SK-N-SH (cell line): ENCODE measurements around the gene LNPEP. TPM values are rescaled to one million over a fixed set of nuclear protein-coding genes. Genes with fewer than 3 reads are reported as not detected.

Source experiments
- CTCF ChIA-PET: fragments of 300-600, 350-600 bp; formaldehyde crosslinking; extraction: SDS; loops from one replicate; lab custom pipeline; 2021; lab: Yijun Ruan, JAX
- POLR2A ChIA-PET: fragments of 350-600 bp; sonication (Branson Sonifier 250); formaldehyde crosslinking; extraction: SDS; loops from one replicate; lab custom pipeline; 2020; ENCODE audit warnings: antibody characterized with exemption, inconsistent platforms; lab: Yijun Ruan, JAX
- DNase-seq: peaks from one replicate; pipeline ENCODE4 v3.0.0; 2012
- H2AFZ ChIP-seq: fragments of 200-600 bp; sonication (generic); 2 replicates; pipeline ENCODE4 v1.8.1; 2016; ENCODE audit warnings: antibody characterized with exemption, mild to moderate bottlenecking, low read depth
- H3F3A ChIP-seq: fragments of 200-600 bp; sonication (generic); replicated peaks from 2 replicates; pipeline ENCODE3; 2016; ENCODE audit warnings: antibody characterized with exemption, mild to moderate bottlenecking; ENCODE audit not compliant: insufficient read depth
- H3K27ac ChIP-seq, 2 experiments: fragments of 200-500 bp in 1 of 2; fragments of 200-600 bp in 1 of 2; sonication (Bioruptor generic) in 1 of 2; sonication (generic), shearing (Covaris generic) in 1 of 2; 2 replicates each; pipeline versions ENCODE4 v1.5.1 to v1.6.1; 2014 to 2016; ENCODE audit warnings: low read depth in 2 of 2, inconsistent platforms in 1 of 2, low read length in 1 of 2, mild to moderate bottlenecking in 1 of 2, mixed read lengths in 1 of 2
- H3K27me3 ChIP-seq: fragments of 200-600 bp; sonication (generic), shearing (Covaris generic); 2 replicates; pipeline ENCODE4 v1.6.1; 2016; ENCODE audit warnings: mixed run types; ENCODE audit not compliant: insufficient read depth
- H3K36me3 ChIP-seq, 2 experiments: fragments of 200-500 bp in 1 of 2; fragments of 200-600 bp in 1 of 2; sonication (Bioruptor generic) in 1 of 2; sonication (generic) in 1 of 2; replicated peaks in 1 of 2; 2 replicates each; pipeline versions ENCODE3 to v1.5.1; 2014 to 2016; ENCODE audit warnings: low read length in 1 of 2, mild to moderate bottlenecking in 1 of 2; ENCODE audit not compliant: insufficient read depth in 2 of 2, control insufficient read depth in 1 of 2
- H3K4me1 ChIP-seq, 2 experiments: fragments of 200-500 bp in 1 of 2; fragments of 200-600 bp in 1 of 2; sonication (Bioruptor generic) in 1 of 2; sonication (generic), shearing (Covaris generic) in 1 of 2; 2 replicates each; pipeline versions ENCODE4 v1.5.1 to v1.6.1; 2014 to 2016; ENCODE audit warnings: low read depth in 1 of 2, low read length in 1 of 2, mixed run types in 1 of 2; ENCODE audit not compliant: insufficient read depth in 2 of 2, control insufficient read depth in 1 of 2
- H3K4me2 ChIP-seq: fragments of 200-600 bp; sonication (generic), shearing (Covaris generic); 2 replicates; pipeline ENCODE4 v1.6.1; 2017; ENCODE audit warnings: mixed run types
- H3K4me3 ChIP-seq, 2 experiments: fragments of 200-500 bp in 1 of 2; fragments of 200-600 bp in 1 of 2; sonication (Bioruptor generic) in 1 of 2; sonication (generic), shearing (Covaris generic) in 1 of 2; 2 replicates each; pipeline versions ENCODE4 v1.5.1 to v1.8.1; 2014 to 2016; ENCODE audit warnings: low read depth in 2 of 2, inconsistent platforms in 1 of 2, low read length in 1 of 2, mild to moderate bottlenecking in 1 of 2, mixed read lengths in 1 of 2, moderate library complexity in 1 of 2
- H3K79me2 ChIP-seq: fragments of 200-600 bp; sonication (generic); 2 replicates; pipeline ENCODE4 v1.8.1; 2017; ENCODE audit warnings: mild to moderate bottlenecking; ENCODE audit not compliant: insufficient read depth
- H3K9ac ChIP-seq: fragments of 200-600 bp; sonication (generic); 2 replicates; pipeline ENCODE4 v1.6.1; 2017; ENCODE audit warnings: mixed run types
- H3K9me2 ChIP-seq: fragments of 200-600 bp; sonication (generic); 2 replicates; pipeline ENCODE4 v1.6.1; 2017; ENCODE audit warnings: mixed run types
- H3K9me3 ChIP-seq: fragments of 200-600 bp; sonication (generic); 2 replicates; pipeline ENCODE4 v1.6.1; 2017; ENCODE audit warnings: mixed run types, mild to moderate bottlenecking, moderate library complexity
- H4K20me1 ChIP-seq: fragments of 200-600 bp; sonication (generic); 2 replicates; pipeline ENCODE4 v1.6.1; 2017; ENCODE audit warnings: mild to moderate bottlenecking, mixed run types; ENCODE audit not compliant: insufficient read depth
- CTCF ChIP-seq: fragments of 200-600 bp; sonication (generic); IDR thresholded peaks from 2 replicates; pipeline ENCODE4 v1.6.1; 2017; ENCODE audit warnings: antibody characterized with exemption, mild to moderate bottlenecking, moderate library complexity
- FOSL2 ChIP-seq: IDR thresholded peaks from 2 replicates; pipeline ENCODE4 v1.4.0; 2012; ENCODE audit warnings: low read depth, mild to moderate bottlenecking, moderate library complexity, borderline replicate concordance
- FOXM1 ChIP-seq: IDR thresholded peaks from 2 replicates; pipeline ENCODE4 v1.4.0; 2012; ENCODE audit warnings: low read depth, mild to moderate bottlenecking
- GABPA ChIP-seq: IDR thresholded peaks from 2 replicates; pipeline ENCODE4 v1.4.0; 2012; ENCODE audit warnings: low read depth, mild to moderate bottlenecking
- JUND ChIP-seq: IDR thresholded peaks from 2 replicates; pipeline ENCODE4 v1.4.0; 2012
- MEF2A ChIP-seq: IDR thresholded peaks from 2 replicates; pipeline ENCODE4 v1.4.0; 2012; ENCODE audit warnings: low read depth, borderline replicate concordance
- MXI1 ChIP-seq: IDR thresholded peaks from 2 replicates; pipeline ENCODE4 v1.6.1; 2012; ENCODE audit warnings: mild to moderate bottlenecking, low read depth, low read length, improper control_type of control experiment
- NFIC ChIP-seq: IDR thresholded peaks from 2 replicates; pipeline ENCODE4 v1.4.0; 2012; ENCODE audit warnings: borderline replicate concordance
- NRF1 ChIP-seq: IDR thresholded peaks from 2 replicates; pipeline ENCODE4 v1.6.1; 2012; ENCODE audit warnings: low read depth, mild to moderate bottlenecking, low read length
- PBX3 ChIP-seq: IDR thresholded peaks from 2 replicates; pipeline ENCODE4; 2012
- POLR2AphosphoS5 ChIP-seq: IDR thresholded peaks from 2 replicates; pipeline ENCODE4 v1.6.1; 2012; ENCODE audit warnings: low read depth, low read length
- RAD21 ChIP-seq: IDR thresholded peaks from 2 replicates; pipeline ENCODE4 v1.6.1; 2012; ENCODE audit warnings: mild to moderate bottlenecking, low read length
- RCOR1 ChIP-seq: fragments of 150-350 bp; IDR thresholded peaks from 2 replicates; pipeline ENCODE4 v1.6.1; 2017; ENCODE audit warnings: antibody characterized with exemption, low read length
- RFX5 ChIP-seq: IDR thresholded peaks from 2 replicates; pipeline ENCODE4 v1.6.1; 2012; ENCODE audit warnings: mild to moderate bottlenecking, improper control_type of control experiment, low read length
- RXRA ChIP-seq: IDR thresholded peaks from 2 replicates; pipeline ENCODE4 v1.4.0; 2012; ENCODE audit warnings: low read depth, mild to moderate bottlenecking, borderline replicate concordance
- SIN3A ChIP-seq: IDR thresholded peaks from 2 replicates; pipeline ENCODE4 v1.6.1; 2012; ENCODE audit warnings: low read depth, mild to moderate bottlenecking, low read length, moderate library complexity, borderline replicate concordance
- TAF1 ChIP-seq: IDR thresholded peaks from 2 replicates; pipeline ENCODE4 v1.6.1; 2012; ENCODE audit warnings: low read depth, mild to moderate bottlenecking, low read length, moderate library complexity, borderline replicate concordance
- TEAD4 ChIP-seq: IDR thresholded peaks from 2 replicates; pipeline ENCODE4 v1.4.0; 2012; ENCODE audit warnings: mild to moderate bottlenecking, borderline replicate concordance; ENCODE audit not compliant: insufficient read depth
- USF1 ChIP-seq: IDR thresholded peaks from 2 replicates; pipeline ENCODE4 v1.4.0; 2012; ENCODE audit warnings: low read depth, borderline replicate concordance
- USF2 ChIP-seq: fragments of 150-350 bp; IDR thresholded peaks from 2 replicates; pipeline ENCODE4 v1.6.1; 2017; ENCODE audit warnings: antibody characterized with exemption, low read length, low read depth, borderline replicate concordance
- YY1 ChIP-seq: IDR thresholded peaks from 2 replicates; pipeline ENCODE4 v1.4.0; 2012; ENCODE audit warnings: low read depth, mild to moderate bottlenecking
- ZBTB33 ChIP-seq: IDR thresholded peaks from 2 replicates; pipeline ENCODE4 v1.4.0; 2012; ENCODE audit warnings: low read depth, borderline replicate concordance
- WGBS: methylation state at CpG from one replicate; pipeline ENCODE4 v1.1.6; 2017; ENCODE audit warnings: low lambda C conversion rate; 5-methylcytosine and 5-hydroxymethylcytosine counted together
- polyA plus RNA-seq, 3 experiments: library from polyadenylated mRNA; depleted of rRNA; stranded (reverse); fragments of >200 nt; gene quantifications; 2 replicates each; pipeline ENCODE4 v1.2.3, GENCODE V29; 2012

LNPEP gene
- polyA plus RNA-seq, 1 of the 3 experiments (the other 2 are of a cell fraction), result 4.3 TPM

- TF ChIP-seq FOXM1 (no peak), TEAD4 (peak; percentile 58; the same call in 1 of the 2 replicates), JUND (peak; percentile 37; the same call in 1 of the 2 replicates), RXRA (no peak), TAF1 (no peak), FOSL2 (peak; percentile 50), CTCF (no peak), RCOR1 (no peak), RAD21 (no peak)
Measured at GRCh38 chr5:97019435-97020117, 83.7 kb downstream of the LNPEP start (continued).

- ChIA-PET CTCF (interaction anchor here (0.6 to 2.3 kb wide), 2 partner anchors 24 to 280 kb away, joined by 3 to 6 read pairs; no protein-coding TSS in a partner anchor), POLR2A (no interaction called here)
- Histone ChIP-seq H2AFZ (no peak overlapping the region), H3K4me1 (no peaks in the 10 kb centered on the region; a peak in 1 of 4 replicates), H3K4me3 (no peak overlapping the region), H4K20me1 (no peaks in the 10 kb centered on the region), H3K4me2 (no peak overlapping the region), H3K9me3 (no peaks in the 10 kb centered on the region), H3K9me2 (no peaks in the 10 kb centered on the region), H3K9ac (no peak overlapping the region), H3K36me3 (peaks cover 24 to 56% of the 10 kb centered on the region in 2 experiments), H3K79me2 (no peaks in the 10 kb centered on the region), H3F3A (peaks cover 12% of the 10 kb centered on the region), H3K27ac (no peak overlapping the region), H3K27me3 (no peaks in the 10 kb centered on the region)
- 97% methylated on average over 1 of the region's 1 CpG for WGBS
- no peak for DNase-seq
- no peak for TF ChIP-seq USF2
- TF ChIP-seq SIN3A, result no peak
- no peak for TF ChIP-seq JUND
- no peak for TF ChIP-seq ZBTB33
- no peak for TF ChIP-seq USF1
- TF ChIP-seq MEF2A, result no peak
- no peak for TF ChIP-seq POLR2AphosphoS5
- TF ChIP-seq NRF1, result no peak
- TF ChIP-seq NFIC, result no peak
- no peak for TF ChIP-seq TAF1
- TF ChIP-seq YY1, result no peak
- no peak for TF ChIP-seq RFX5
- TF ChIP-seq GABPA, result no peak
- no peak for TF ChIP-seq RAD21
- TF ChIP-seq MXI1, result no peak
- TF ChIP-seq PBX3, result no peak
- TF ChIP-seq RXRA, result no peak
Measured at GRCh38 chr5:97021416-97021815, 85.5 kb downstream of the LNPEP start.
